ENCODE data around the gene DPEP1.

DNA sequence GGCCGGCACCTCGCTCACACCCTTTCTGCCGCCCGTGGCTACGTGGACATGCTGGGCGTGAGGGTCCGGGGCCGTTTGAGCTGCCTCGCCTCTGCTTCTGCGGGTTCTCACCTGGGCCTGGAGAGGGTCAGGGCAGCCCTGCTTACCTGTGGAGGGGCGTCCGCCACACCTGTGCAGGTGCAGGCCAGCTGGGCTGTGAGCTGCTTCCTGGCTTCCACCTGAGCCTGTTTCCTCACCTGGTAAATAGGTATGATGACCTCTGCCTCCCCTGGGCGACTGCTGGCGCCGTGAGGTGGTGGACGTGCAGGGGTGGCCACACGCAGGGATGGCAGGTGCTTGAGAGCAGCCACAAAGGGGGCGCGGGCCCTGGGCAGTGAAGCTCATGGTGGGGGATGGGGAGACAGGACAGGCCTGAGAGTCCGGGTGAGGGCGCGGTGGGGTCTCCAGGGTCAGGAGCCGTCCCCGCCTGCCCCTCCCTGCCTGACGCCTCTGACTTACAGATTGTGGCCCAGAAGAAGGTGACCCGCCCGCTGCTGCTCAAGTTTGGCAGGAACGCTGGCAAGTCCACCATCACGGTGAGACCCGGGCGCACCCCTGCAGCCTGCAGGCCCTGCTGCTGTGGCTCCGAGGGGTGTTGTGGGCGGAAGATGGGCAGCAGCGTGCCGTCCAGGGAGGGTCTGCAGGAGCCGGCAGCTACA, 30.1 kb upstream of the DPEP1 start:
- TF ChIP-seq, protein P1, sequence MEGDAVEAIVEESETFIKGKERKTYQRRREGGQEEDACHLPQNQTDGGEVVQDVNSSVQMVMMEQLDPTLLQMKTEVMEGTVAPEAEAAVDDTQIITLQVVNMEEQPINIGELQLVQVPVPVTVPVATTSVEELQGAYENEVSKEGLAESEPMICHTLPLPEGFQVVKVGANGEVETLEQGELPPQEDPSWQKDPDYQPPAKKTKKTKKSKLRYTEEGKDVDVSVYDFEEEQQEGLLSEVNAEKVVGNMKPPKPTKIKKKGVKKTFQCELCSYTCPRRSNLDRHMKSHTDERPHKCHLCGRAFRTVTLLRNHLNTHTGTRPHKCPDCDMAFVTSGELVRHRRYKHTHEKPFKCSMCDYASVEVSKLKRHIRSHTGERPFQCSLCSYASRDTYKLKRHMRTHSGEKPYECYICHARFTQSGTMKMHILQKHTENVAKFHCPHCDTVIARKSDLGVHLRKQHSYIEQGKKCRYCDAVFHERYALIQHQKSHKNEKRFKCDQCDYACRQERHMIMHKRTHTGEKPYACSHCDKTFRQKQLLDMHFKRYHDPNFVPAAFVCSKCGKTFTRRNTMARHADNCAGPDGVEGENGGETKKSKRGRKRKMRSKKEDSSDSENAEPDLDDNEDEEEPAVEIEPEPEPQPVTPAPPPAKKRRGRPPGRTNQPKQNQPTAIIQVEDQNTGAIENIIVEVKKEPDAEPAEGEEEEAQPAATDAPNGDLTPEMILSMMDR (IDR thresholded peaks at IDR 0.05; ENCODE audit: low read depth, low read length) = no peak
- no peak for TF ChIP-seq EZH2phosphoT487 (IDR thresholded peaks at IDR 0.05; ENCODE audit: low read depth)
